K562 (cell line): ENCODE data around the gene RMND5B. TPM values are rescaled to one million over a fixed set of nuclear protein-coding genes. Genes with fewer than 3 reads are reported as not detected.

Experiments used
- CREB1 ChIP-seq, 2 experiments: sonication (generic) in 1 of 2; formaldehyde crosslinking in 1 of 2; IDR thresholded peaks; 2 replicates each; pipeline versions ENCODE4 v1.6.1 to v1.8.0; 2012 to 2022; ENCODE audit warnings: inconsistent platforms in 1 of 2, mild to moderate bottlenecking in 1 of 2, missing genetic modification reagents in 1 of 2, moderate library complexity in 1 of 2
- DDX20 ChIP-seq: fragments of 450-650 bp; IDR thresholded peaks from 2 replicates; pipeline ENCODE4 v1.6.1; 2016; ENCODE audit warnings: missing genetic modification characterization, low read depth, mild to moderate bottlenecking, missing compliant biosample characterization, moderate library complexity
- ESRRA ChIP-seq: fragments of 450-650 bp; IDR thresholded peaks from 2 replicates; pipeline ENCODE4 v1.6.1; 2014; ENCODE audit warnings: low read depth, mild to moderate bottlenecking, moderate library complexity, borderline replicate concordance
- KLF16 ChIP-seq: IDR thresholded peaks from 2 replicates; pipeline ENCODE4 v1.6.1; 2016; ENCODE audit warnings: antibody characterized with exemption
- MYC ChIP-seq, 2 experiments: fragments of 250-450 bp in 1 of 2; sonication (Bioruptor Pico) in 1 of 2; IDR thresholded peaks; 2 replicates each; pipeline versions ENCODE4 v1.5.1 to v1.6.1; 2012 to 2021; ENCODE audit warnings: low read depth in 2 of 2, borderline replicate concordance in 1 of 2, improper control_type of control experiment in 1 of 2, low read length in 1 of 2, mild to moderate bottlenecking in 1 of 2, moderate library complexity in 1 of 2
- NR3C1 ChIP-seq: sonication (generic); formaldehyde crosslinking; IDR thresholded peaks from 2 replicates; pipeline ENCODE4 v1.8.1; 2022; ENCODE audit warnings: missing genetic modification reagents
- PURB ChIP-seq: sonication (generic); formaldehyde crosslinking; IDR thresholded peaks from 2 replicates; pipeline ENCODE4 v1.9.0; 2021; ENCODE audit warnings: low read depth, mild to moderate bottlenecking, missing genetic modification reagents
- ZNF184 ChIP-seq: sonication (generic); formaldehyde crosslinking; IDR thresholded peaks from 2 replicates; pipeline ENCODE4 v1.5.0; 2020; ENCODE audit warnings: missing genetic modification reagents
- ZNF212 ChIP-seq: fragments of 450-650 bp; formaldehyde crosslinking; IDR thresholded peaks from 2 replicates; pipeline ENCODE4 v1.4.0; 2020; ENCODE audit warnings: mild to moderate bottlenecking
- ZNF23 ChIP-seq: fragments of 250-450 bp; sonication (Bioruptor Pico); IDR thresholded peaks from 2 replicates; pipeline ENCODE4 v1.4.0; 2020; ENCODE audit warnings: mild to moderate bottlenecking
- ZNF347 ChIP-seq: fragments of 450-650 bp; formaldehyde crosslinking; IDR thresholded peaks from 2 replicates; pipeline ENCODE4 v1.4.0; 2020; ENCODE audit warnings: low read depth, mild to moderate bottlenecking, moderate library complexity
- ZNF644 ChIP-seq: fragments of 200-800 bp; sonication (Bioruptor generic); IDR thresholded peaks from 2 replicates; pipeline ENCODE4 v1.6.1; 2016; ENCODE audit warnings: low read depth, missing genetic modification characterization, missing compliant biosample characterization
- polyA plus RNA-seq, 8 experiments: library from polyadenylated mRNA; depleted of rRNA in 4 of 8; stranded (reverse) in 5 of 8; unstranded in 3 of 8; fragments of >200 nt; fragmentation: Nextera tagmentation in 2 of 8; fragmentation: Illumina TruSeq in 1 of 8; extraction: Ambion mirVana in 2 of 8; extraction: Trizol in 1 of 8; gene quantifications; 2 replicates each; pipeline versions ENCODE4 v1.2.1 to v1.2.3, GENCODE V29; 2011 to 2014; ENCODE audit warnings: inconsistent platforms in 1 of 8, missing spikeins in 1 of 8
- total RNA-seq, 7 experiments: library from RNA; depleted of rRNA in 6 of 7; stranded (reverse); fragments of >200 nt in 6 of 7; fragmentation: Illumina TruSeq in 2 of 7; extraction: Trizol in 2 of 7; gene quantifications; 2 replicates each; pipeline versions ENCODE4 v1.2.1 to v1.2.3, GENCODE V29; 2011 to 2021; ENCODE audit warnings: low replicate concordance in 1 of 7
- TF ChIP-seq, protein P1 (sequence below): sonication (generic); formaldehyde crosslinking; IDR thresholded peaks from 2 replicates; pipeline ENCODE4 v1.8.1; 2023; ENCODE audit warnings: mild to moderate bottlenecking, missing genetic modification reagents
- TF ChIP-seq, protein P2 (sequence below): fragments of 450-650 bp; IDR thresholded peaks from 2 replicates; pipeline ENCODE4 v1.6.1; 2018; ENCODE audit not compliant: partially characterized antibody
- TF ChIP-seq, protein P3 (sequence below): sonication (generic); formaldehyde crosslinking; IDR thresholded peaks from 2 replicates; pipeline ENCODE4 v1.8.0; 2022; ENCODE audit warnings: missing genetic modification reagents, mild to moderate bottlenecking, moderate library complexity, borderline replicate concordance
- TF ChIP-seq, protein P4 (sequence below): sonication (generic); formaldehyde crosslinking; IDR thresholded peaks from 2 replicates; pipeline ENCODE4 v1.8.1; 2023; ENCODE audit warnings: mild to moderate bottlenecking, missing genetic modification reagents
- TF ChIP-seq, protein P5 (sequence below), 2 experiments: fragments of 450-650 bp; conservative IDR thresholded peaks; 2 replicates each; pipeline ENCODE4 v1.6.1; 2017; ENCODE audit warnings: mild to moderate bottlenecking in 2 of 2, moderate library complexity in 2 of 2

Gene RMND5B
- total and polyA plus RNA-seq, 9 of the 15 experiments (the other 6 are each of a cell fraction or from before 2014, with no cell fraction given) = 2.6 to 57.0 (median 28.3) TPM

DNA sequence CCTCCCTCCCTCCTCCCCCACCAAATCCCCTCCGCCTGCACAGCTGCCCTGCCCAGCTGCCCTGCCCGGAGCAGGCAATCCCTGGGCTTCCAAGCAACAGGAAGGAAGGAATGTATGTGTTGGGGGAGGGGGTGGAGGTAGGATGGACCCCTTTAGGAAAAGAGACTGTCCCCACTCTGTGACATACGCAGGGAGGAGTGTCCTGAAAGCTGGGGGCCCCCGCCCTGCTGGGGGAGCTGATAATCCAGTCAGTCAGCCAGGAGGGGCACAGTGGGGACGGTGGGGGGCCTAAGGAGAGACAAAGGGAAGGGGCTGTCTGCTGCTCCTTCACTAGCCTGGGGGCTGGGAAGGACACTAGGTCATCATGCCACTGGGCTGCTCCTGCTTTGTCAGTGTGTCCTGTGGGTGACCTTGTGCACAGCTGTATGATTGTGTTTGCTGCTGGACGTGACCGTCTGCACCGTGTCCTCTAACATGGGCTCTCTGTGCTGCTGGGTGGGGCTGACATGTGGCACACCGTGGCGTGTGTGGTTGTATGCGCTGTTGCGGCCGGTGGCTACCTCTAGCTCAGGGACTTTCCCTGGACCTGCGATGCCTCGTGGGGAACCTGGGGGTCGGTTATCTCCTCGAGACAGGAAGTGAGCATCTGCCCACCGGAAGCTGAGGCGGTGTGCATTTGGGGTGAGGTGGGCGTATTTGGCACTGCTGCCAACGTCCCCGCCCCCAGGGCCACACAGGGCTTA lies 14.5 kb upstream of the RMND5B start (continued):
- TF ChIP-seq CREB1 (IDR thresholded peaks at IDR 0.05) (no peak), CREB1 (CRISPR knock-in tag; IDR thresholded peaks at IDR 0.05) (no peak), DDX20 (tag) (no peak), ZNF347 (CRISPR knock-in tag) (no peak), ZNF23 (no peak), ESRRA (peak; percentile 82), PURB (CRISPR knock-in tag) (no peak), NR3C1 (CRISPR knock-in tag) (no peak), KLF16 (no peak), ZNF644 (tag) (no peak), ZNF212 (no peak), ZNF184 (no peak), MYC (IDR thresholded peaks at IDR 0.05; ENCODE audit: low read depth, low read length) (no peak), MYC (CRISPR knock-in tag; IDR thresholded peaks at IDR 0.05; ENCODE audit: borderline replicate concordance, low read depth) (no peak)
- TF ChIP-seq, protein P1, sequence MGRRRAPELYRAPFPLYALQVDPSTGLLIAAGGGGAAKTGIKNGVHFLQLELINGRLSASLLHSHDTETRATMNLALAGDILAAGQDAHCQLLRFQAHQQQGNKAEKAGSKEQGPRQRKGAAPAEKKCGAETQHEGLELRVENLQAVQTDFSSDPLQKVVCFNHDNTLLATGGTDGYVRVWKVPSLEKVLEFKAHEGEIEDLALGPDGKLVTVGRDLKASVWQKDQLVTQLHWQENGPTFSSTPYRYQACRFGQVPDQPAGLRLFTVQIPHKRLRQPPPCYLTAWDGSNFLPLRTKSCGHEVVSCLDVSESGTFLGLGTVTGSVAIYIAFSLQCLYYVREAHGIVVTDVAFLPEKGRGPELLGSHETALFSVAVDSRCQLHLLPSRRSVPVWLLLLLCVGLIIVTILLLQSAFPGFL (CRISPR knock-in tag) = no peak
- TF ChIP-seq, protein P2, sequence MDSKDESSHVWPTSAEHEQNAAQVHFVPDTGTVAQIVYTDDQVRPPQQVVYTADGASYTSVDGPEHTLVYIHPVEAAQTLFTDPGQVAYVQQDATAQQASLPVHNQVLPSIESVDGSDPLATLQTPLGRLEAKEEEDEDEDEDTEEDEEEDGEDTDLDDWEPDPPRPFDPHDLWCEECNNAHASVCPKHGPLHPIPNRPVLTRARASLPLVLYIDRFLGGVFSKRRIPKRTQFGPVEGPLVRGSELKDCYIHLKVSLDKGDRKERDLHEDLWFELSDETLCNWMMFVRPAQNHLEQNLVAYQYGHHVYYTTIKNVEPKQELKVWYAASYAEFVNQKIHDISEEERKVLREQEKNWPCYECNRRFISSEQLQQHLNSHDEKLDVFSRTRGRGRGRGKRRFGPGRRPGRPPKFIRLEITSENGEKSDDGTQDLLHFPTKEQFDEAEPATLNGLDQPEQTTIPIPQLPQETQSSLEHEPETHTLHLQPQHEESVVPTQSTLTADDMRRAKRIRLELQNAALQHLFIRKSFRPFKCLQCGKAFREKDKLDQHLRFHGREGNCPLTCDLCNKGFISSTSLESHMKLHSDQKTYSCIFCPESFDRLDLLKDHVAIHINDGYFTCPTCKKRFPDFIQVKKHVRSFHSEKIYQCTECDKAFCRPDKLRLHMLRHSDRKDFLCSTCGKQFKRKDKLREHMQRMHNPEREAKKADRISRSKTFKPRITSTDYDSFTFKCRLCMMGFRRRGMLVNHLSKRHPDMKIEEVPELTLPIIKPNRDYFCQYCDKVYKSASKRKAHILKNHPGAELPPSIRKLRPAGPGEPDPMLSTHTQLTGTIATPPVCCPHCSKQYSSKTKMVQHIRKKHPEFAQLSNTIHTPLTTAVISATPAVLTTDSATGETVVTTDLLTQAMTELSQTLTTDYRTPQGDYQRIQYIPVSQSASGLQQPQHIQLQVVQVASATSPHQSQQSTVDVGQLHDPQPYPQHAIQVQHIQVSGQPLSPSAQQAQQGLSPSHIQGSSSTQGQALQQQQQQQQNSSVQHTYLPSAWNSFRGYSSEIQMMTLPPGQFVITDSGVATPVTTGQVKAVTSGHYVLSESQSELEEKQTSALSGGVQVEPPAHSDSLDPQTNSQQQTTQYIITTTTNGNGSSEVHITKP = no peak
- TF ChIP-seq, protein P3, sequence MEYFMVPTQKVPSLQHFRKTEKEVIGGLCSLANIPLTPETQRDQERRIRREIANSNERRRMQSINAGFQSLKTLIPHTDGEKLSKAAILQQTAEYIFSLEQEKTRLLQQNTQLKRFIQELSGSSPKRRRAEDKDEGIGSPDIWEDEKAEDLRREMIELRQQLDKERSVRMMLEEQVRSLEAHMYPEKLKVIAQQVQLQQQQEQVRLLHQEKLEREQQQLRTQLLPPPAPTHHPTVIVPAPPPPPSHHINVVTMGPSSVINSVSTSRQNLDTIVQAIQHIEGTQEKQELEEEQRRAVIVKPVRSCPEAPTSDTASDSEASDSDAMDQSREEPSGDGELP = peak; percentile 63; the same call in 1 of the 2 replicates
- TF ChIP-seq, protein P4, sequence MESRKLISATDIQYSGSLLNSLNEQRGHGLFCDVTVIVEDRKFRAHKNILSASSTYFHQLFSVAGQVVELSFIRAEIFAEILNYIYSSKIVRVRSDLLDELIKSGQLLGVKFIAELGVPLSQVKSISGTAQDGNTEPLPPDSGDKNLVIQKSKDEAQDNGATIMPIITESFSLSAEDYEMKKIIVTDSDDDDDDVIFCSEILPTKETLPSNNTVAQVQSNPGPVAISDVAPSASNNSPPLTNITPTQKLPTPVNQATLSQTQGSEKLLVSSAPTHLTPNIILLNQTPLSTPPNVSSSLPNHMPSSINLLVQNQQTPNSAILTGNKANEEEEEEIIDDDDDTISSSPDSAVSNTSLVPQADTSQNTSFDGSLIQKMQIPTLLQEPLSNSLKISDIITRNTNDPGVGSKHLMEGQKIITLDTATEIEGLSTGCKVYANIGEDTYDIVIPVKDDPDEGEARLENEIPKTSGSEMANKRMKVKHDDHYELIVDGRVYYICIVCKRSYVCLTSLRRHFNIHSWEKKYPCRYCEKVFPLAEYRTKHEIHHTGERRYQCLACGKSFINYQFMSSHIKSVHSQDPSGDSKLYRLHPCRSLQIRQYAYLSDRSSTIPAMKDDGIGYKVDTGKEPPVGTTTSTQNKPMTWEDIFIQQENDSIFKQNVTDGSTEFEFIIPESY (CRISPR knock-in tag) = peak; percentile 54; the same call in 1 of the 2 replicates
- TF ChIP-seq, protein P5, sequence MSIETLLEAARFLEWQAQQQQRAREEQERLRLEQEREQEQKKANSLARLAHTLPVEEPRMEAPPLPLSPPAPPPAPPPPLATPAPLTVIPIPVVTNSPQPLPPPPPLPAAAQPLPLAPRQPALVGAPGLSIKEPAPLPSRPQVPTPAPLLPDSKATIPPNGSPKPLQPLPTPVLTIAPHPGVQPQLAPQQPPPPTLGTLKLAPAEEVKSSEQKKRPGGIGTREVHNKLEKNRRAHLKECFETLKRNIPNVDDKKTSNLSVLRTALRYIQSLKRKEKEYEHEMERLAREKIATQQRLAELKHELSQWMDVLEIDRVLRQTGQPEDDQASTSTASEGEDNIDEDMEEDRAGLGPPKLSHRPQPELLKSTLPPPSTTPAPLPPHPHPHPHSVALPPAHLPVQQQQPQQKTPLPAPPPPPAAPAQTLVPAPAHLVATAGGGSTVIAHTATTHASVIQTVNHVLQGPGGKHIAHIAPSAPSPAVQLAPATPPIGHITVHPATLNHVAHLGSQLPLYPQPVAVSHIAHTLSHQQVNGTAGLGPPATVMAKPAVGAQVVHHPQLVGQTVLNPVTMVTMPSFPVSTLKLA (conservative IDR thresholded peaks at IDR 0.05) = 0 out of 4 replicates have a peak, but pooled peaks of 1 of the 2 experiments have one; percentile 26
